RCC 7860 (cell line): Measurements from ENCODE around the gene NDUFA11.
A peak's percentile ranks its signal among the peaks of the same experiment; 100 is the strongest.

ENCODE experiments used
- DNase-seq: peaks from one replicate; pipeline ENCODE4 v3.0.0-alpha.2; 2015; ENCODE audit warnings: low spot score
- FAIRE-seq: peaks from 2 replicates; lab custom pipeline; 2012; peaks lifted over from hg19 to GRCh38; lab: Jason Lieb, UNC

NDUFA11 gene

DNA sequence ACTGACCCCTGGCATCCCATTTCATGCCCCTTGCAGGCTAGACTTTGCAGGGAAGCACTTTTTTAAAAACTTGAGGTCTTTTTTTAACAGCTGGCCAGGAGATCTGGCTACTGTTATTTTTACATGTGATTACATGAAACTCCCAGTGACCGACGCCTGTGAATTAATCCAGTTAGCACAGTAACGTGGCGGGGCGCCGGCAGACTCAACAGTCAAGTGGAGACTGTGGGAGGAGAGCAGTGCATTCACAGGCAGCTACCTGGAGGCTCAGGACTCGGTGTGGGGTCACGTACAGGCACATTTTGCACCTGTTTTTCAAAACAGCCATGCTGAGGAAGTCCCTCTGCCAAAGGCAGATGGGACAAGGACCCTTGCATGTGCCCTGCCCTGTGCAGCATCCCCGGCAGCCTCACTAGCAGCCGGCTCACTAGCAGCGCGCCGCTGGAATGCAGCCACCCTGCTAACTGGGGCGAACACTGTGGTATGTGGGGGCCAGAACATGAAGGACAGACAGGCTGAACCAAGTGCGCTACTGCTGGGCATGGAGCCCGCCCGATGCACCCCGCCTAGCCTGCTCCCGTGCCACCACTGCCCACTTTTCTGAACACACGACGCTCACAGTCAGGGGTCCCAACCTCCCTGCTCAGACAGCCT is 29.1 kb upstream of the NDUFA11 start:
- FAIRE-seq (no peak), DNase-seq (no peak)

DNA sequence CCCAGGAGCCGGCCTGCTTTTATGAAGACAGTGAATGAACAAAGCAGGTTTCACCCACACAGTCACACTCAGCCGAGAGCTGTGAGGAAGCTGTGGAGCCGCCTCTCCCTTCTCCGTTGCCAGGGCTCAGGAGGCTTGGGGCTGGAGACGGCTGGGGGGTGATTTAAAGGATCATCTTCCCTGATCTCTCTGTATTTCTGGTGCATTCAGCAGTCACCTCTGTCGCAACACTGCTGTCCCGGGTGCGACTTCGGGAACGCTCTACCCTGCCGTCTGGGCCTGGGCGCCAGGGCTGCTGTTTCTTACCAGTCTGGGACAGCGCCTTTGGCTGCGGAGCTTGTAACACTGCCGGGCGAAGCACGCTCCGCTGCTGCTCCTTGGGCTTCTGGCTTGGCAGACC is 28.6 kb upstream of the NDUFA11 start:
- no peak for FAIRE-seq
- no peak for DNase-seq

DNA sequence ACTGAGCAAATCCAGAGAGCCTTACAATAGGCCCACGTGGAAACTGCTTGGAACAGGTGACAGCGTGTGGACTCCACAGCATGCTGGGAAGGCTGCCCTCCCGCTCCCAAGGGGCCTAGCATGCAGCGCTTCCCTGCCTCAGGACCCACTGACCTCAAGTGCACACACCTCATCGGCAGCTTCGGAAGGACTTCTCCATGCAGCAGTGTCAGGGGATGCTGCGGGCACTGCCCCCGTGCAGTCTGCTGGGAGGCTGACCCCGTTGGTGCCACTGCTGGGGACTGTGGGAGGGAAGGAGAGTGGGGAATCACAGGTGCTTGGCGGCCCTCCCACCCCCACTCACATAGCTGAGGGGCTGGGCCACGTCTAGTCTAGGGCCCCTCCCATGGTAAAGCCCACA is 27.7 kb upstream of the NDUFA11 start:
- FAIRE-seq = no peak
- DNase-seq = no peak

DNA sequence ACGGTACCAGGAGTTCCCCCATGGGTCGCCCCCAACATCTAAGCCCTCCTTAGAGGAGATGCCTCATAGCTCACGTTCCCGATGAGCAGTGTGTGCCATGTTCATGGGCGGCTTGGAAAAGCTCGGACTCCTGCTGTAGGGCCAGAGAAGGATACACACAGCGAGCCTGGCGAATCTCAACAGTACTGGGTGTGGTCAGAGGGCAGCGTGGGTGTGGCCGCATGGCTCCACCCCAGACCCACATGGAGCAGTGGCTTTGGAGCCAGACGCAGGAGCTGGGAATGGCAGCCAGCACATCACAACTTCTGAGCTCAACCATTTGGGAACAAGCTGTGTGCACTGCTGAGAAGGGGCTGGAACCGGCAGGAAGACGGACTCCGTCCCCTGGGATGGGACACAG is 26.0 kb upstream of the NDUFA11 start:
- FAIRE-seq (no peak), DNase-seq (no peak)

DNA sequence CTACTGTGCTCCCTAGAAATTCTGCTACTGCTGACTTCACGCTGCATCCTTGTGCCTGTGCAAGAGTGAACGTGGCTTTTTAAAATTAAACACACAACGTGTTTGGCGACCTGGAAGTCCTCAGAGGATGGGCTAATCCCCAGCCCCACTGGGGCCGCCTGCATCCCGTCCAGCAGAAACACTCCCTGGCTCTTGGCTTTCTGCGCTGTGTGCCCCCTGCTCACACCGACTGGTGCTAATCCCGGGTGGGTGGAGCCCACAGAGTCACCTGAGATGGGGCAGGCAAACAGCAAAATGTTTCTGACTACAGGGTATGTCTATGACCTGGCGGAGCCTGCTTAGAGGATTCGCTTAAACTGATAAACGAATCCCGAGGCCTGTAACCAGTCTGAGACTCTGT is 25.6 kb upstream of the NDUFA11 start:
- DNase-seq (no peak), FAIRE-seq (no peak)

DNA sequence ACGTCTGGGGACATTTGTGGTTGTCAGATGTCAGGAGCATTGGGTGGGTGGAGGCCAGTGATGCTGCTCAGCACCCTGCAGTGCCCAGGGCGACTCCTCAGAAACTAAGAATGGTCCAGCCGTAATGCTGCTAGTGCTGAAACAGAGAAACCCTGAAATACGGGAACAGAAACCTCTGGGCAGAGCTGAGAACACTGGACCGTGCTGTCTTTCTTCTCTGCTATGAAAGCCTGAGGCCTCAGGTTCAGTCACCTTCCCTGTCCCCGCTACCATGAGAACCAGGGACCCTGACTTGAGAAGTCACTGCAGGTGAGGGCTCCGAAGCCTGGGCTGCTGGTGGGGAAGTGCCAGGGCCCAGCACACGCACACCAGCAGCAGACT is 23.8 kb upstream of the NDUFA11 start:
- no peak for DNase-seq
- FAIRE-seq = no peak

DNA sequence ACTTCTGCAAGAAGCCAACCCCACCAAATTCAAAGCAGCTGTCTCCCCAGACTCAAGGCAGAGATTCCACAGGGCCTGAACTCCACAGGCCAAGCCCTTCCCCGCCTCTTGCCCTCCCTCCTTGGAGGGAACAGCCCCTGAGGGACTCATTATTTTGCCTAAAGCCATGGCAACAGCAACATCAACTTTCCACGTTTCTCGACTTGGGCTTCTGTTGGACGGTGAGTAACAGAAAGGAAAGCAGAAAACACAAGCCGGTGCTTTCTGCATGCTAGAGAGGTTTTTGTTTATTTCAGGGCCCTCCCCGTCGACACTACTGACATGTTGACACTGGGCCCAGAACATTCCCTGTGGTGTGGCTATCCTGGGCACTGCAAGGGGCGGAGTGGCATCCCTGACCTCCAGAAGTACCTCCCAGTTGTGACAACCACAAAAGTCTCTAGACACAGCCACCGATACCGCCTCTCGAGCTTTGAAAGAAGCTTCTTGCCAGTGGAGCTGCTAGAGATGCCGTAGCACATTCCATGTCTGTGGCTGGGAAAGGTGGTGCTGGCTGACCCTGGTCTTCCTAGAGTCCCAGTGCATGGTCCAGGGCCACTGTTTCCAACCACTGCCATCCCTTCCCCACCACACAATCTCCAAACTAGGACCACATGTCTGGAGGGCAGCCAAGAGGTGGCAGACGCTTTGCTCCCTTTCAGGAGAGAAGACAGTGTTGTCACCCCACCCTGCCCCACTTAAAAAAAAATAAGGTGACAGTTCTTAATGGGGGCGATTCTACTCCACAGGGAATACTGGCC is 23.3 kb upstream of the NDUFA11 start:
- no peak for FAIRE-seq
- no peak for DNase-seq

DNA sequence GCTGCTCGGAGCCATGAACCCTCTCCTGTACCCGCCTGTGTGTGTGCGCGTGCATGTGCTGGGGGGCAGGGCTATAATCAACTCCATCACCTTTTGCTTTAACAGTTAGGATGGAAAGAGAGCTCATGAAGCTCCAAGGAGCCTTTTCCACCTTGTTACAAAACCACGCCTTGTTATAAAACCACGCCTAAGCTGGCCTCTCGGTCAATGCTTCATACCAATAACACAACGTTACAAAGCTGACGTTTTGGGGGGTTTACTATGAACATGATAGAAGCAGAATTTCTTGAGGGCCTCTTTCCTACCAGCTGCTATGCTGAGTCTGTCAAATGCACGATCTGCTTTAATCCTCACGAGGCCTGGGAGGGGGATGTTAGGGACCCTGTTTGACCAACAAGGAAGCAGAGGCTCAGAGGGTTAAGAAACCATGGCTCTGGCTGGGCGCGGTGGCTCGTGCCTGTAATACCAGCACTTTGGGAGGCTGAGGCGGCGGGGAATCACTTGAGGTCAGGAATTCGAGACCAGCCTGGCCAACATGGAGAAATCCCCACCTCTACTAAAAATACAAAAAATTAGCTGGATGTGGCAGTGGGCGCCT is 22.3 kb upstream of the NDUFA11 start:
- FAIRE-seq = no peak
- DNase-seq = no peak

DNA sequence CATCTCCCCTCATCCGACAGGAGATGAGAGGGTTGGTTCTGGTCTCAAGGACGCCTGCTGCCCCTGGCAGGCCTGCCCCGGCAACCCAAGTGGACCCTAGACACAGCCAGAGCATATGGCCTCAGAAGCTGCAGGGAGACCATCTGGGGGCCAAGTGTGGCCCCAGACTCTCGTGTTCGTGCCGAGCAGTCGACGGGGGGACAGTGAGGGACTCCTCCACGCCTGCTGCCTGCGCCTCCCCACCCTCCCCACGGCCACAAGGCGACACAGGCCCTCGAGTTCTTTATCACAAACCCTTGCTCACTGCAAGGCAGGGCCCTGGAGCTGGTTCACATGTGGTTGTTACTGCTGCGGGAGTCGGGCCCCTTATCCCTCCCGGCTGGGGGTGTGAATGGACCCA is 19.8 kb upstream of the NDUFA11 start:
- no peak for FAIRE-seq
- no peak for DNase-seq

DNA sequence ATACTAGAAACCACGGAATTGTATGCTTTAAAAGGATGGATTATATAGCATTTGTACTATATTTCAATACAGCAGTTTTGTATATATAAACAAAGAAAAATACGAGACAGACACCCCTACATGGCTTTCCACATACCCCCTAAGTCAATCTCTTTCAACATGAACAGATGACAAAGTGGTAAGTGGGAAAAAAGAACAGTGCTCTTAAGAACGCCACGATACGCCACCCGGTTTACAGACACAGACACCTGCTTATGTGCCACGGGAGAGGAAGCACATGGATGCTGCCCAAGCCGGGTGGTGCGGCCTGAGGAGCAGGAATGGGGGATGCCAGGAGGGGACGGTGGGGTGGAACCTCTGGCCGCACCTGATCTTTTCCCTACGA is 18.6 kb upstream of the NDUFA11 start:
- FAIRE-seq (no peak), DNase-seq (no peak)

DNA sequence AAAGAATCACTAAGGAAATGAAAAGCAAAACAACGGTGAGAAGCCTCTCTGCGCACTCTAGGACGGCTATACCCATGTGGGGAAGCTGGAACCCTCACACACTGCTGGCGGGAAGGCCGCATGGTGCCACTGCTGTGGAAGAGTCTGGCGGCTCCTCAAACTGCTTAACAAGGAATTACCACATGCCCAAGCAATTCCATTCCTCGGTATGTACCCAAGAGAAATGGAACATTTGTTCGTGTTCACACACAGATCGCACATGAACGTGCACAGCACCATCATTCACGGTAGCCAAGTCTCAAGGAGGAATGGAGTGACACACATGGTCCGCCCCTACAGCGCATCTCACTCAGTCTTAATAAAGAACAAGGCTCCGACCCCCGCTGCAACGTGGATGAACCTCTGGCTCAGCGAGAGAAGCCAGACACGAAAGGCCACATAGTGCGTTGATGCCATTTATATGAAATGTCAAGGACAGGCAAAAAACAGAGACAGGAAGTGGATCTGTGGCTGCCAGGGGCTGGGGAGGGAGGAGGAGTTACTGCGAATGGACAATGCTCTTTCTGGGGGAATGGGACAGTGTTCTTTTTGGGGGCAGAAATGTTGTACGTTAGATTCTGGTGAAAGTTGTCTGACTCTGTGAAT is 18.0 kb upstream of the NDUFA11 start:
- no peak for FAIRE-seq

DNA sequence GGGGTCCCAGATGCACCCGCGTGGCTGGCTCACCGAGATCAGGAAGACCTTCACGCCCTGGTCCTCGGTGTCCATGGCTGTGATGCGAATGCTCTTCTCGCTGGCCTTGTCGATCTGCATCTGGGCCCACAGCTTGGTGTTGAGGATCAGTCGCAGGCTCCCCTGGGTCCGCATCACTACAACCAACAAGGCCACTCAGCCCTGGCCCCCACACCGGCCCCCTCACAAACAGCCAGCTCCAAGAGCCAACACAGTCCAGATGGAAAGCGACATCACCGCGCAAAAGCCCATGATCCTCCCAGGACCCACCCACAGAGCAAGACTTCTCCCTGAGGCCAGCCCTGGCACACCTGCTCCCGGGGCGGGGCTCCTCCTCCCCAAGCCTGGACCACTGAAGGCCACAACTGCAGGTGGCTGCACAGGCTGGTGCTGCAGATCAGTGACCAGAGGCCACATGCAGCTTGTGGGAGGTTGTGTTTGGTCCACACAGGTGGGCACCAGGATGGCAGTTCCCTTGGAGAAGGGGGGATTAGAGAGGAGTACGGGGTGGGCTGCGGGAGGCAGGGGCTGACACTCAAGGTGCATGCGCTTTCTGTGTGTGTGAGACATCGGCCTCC is 15.0 kb upstream of the NDUFA11 start:
- FAIRE-seq (no peak), DNase-seq (no peak)

More for the DNA sequence above, 18.0 kb upstream of the NDUFA11 start:
- no peak for DNase-seq

DNA sequence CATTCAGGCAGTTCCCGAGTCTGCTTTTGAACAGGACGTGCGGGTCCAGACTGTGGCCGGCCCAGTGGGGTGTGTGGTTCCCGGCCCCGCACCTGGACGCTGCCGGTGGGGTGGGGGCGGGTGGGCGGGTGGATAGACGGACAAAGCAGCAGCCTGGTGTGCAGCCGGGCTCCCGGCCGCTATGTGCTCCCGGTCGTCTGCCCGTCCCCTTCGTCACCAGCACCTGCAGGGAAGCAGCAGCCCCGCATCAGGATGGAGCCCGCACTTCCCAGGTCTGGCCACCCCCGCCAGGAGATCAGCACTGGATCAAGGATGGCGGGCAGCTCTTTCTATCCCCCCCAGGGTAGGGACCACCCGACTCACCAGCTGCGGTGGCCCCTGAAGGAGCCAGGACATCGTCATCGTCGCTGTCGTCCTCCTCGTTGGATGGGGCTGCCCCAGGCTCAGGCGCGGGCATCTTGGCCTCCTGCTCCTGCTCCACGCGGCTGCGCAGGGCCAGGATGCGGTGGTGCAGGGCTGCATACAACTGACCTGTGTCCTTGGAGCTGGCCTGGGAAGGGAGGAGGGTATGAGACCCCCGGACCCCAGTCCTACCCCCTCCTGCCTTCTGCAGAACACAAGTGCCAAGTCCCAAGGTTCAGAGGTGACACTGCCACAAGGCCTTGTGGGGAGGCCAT is 14.0 kb upstream of the NDUFA11 start:
- FAIRE-seq = no peak
- no peak for DNase-seq

DNA sequence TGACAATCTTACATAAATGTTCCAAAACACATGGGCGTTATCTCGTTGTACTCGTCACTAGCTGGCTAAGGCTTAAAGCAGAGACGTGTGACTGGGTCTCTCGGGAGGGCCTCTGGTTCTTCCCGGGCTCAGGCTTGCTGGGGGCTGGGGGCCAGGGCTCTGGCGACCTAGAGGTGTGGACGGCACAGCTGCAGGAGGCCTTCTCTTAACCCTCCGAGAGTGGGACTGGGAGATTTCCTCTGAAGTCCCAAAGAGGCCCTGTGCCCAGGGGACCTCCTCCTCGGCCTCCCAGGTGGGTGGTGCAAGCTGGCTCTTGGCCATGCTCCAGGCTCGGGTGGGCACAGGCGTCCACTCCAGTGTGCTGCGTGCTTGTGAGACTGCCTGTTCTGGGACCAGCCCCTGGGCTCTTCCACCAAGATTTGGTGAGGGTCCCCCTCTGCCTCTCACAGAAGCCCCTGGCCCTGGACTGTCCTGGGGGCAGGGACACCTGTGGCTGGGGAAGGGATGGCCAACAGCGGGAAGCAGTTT is 12.7 kb upstream of the NDUFA11 start:
- no peak for FAIRE-seq
- DNase-seq = no peak

DNA sequence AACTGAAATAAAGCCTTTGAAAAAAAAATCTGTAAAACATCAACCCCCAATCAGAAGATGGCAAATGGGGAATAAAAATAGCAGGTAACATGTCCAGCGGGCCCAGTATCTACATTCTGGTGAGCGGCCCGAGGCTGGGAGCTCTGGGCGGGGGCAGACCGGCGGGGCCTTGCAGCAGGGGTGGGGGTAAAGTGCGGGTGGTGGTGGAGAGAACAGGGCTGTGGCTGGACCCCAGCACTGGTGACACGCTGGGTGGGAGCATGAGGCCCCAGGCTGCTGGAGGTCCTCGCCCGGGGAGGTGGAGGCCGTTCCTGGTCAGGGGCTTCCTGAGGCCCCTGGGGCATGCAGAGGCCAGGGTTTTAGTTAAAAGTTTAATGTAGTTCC is 12.2 kb upstream of the NDUFA11 start:
- no peak for DNase-seq
- FAIRE-seq = no peak

DNA sequence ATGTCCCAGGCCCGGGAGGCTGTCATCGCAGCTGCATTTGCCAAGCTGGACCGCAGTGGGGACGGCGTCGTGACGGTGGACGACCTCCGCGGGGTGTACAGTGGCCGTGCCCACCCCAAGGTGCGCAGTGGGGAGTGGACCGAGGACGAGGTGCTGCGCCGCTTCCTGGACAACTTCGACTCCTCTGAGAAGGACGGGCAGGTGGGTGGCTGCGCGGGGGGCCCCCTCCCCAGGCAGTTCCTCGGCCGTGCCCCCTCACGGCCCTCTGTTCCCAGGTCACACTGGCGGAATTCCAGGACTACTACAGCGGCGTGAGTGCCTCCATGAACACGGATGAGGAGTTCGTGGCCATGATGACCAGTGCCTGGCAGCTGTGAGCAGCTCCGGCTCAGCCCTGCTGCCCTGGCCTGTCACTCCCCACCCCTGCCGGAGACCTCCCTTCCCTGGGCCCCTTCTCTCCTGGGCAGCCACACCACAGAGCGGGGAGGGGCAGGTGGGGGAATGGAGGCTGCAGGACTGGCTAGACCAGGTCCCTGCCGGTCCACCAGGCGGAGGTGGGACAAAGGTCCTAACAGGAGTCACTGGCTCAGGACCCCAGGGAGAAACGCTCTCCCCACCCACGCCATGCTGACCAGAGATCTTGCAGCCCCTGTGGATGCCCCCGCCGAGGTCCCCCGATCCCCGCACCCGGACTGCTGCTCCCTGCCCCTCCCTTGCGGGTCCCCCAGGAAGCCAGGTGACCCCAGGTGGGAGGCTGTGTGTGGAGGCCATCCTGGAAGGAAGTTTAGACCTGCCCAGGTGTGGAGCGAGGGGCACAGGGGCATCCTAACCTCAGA is 11.6 kb upstream of the NDUFA11 start:
- DNase-seq (no peak), FAIRE-seq (no peak)

DNA sequence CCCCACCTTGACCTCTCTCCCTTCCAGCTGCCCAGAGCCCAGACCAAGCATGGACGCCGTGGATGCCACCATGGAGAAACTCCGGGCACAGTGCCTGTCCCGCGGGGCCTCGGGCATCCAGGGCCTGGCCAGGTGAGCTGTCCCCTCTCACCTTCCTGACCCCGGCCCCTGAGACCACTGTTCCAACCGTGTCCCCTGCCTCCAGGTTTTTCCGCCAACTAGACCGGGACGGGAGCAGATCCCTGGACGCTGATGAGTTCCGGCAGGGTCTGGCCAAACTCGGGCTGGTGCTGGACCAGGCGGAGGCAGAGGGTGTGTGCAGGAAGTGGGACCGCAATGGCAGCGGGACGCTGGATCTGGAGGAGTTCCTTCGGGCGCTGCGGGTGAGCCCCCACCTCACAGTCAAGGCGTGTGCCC is 10.8 kb upstream of the NDUFA11 start:
- DNase-seq (no peak), FAIRE-seq (no peak)

DNA sequence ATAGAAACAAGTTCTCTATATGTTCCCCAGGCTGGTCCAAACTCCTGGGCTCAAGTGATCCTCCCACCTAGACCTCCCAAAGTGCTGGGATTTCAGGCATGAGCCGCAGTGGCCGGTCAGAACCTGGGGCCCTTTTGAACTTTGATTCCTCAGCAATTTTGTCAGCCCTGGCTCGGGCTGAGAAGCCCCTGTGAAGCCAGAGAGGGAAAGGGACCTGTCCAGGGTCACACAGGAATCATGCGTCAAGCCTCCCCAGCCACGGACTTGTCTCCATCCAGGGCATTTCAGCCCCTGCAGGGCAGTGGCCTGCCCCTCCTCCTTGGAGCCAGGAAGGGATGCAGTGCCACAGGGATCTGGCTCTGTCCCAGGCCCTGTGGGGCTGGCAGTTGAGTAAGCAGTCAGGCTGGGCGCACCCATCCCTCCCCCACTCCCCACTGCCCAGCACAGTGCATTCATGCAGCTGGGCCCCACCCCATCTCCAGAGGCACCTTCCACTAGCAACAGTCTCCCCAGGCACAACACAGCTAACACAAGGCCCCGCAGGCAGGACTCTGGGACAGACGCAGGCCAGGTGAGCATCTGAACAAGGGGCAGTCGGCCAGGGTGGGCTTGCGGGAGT is 10.3 kb upstream of the NDUFA11 start, which contains the start of gene CAPS:
Gene CAPS (plus strand): TSS at position 516 of the 619 bp plus-strand sequence. CDS start 153 bp downstream, outside the sequence.
- peak; percentile 84 for FAIRE-seq
- peak; percentile 80 for DNase-seq

DNA sequence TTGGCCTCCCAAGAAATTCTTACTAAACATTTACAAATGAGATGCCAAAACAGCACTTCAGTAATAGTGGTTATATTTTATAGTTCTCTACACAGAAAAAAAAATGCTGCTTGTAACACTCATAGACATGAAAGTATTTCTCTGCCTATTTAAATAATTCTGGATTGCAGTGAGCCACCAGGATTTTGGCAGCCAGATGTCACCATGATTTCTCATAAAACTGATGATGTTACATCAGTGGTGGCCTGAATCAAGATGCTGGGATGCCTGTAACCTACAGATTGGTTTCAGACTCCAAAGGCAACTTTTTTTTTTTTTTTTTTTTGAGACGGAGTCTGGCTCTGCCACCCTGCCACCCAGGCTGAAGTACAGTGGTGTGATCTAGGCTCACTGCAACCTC is 7.8 kb upstream of the NDUFA11 start:
- no peak for FAIRE-seq
- no peak for DNase-seq
